Measurements from ENCODE around the gene EFNB2. TPM values are rescaled to one million over a fixed set of nuclear protein-coding genes. Genes with fewer than 3 reads are reported as not detected.

Gene EFNB2
- total RNA-seq, 1 donor from 2014 or later, result 17.8 TPM

Other genes starting within 250 kb of the EFNB2 start
- 36.8 TPM for gene ARGLU1, start 32.5 kb upstream of the EFNB2 start, total RNA-seq